ENCODE data around the gene ICAM3. TPM values are rescaled to one million over a fixed set of nuclear protein-coding genes. Genes with fewer than 3 reads are reported as not detected.

The ICAM3 gene
- total and polyA plus RNA-seq, 4 donors: 8.1 to 56.1 (median 18.8) TPM

- ATAC-seq (ENCODE audit: insufficient read depth, low FRiP score) (no peak), DNase-seq (no peak)
- no peaks in the 10 kb centered on the region for H3K4me1 ChIP-seq (ENCODE audit: control insufficient read depth in 5 of 5, insufficient read depth in 5 of 5, low read length in 5 of 5)
- peaks cover 2 to 75% (median 23%) of the 10 kb centered on the region in 4 donors for H3K36me3 ChIP-seq (ENCODE audit: control insufficient read depth in 4 of 4, insufficient read depth in 4 of 4, low read length in 4 of 4)
- 89 to 90% methylated on average over 15 to 16 of the region's 16 CpGs for WGBS, 2 donors
- H3K27ac ChIP-seq (ENCODE audit: low read depth in 1 of 2, low read length in 1 of 2): no peak overlapping the region
- no peaks in the 10 kb centered on the region for H3K27me3 ChIP-seq (ENCODE audit: control insufficient read depth in 3 of 3, insufficient read depth in 3 of 3, low read length in 2 of 3)
- TF ChIP-seq CTCF (IDR thresholded peaks at IDR 0.05; ENCODE audit: control extremely low read depth, extremely low read depth): no peak
- H3K4me3 ChIP-seq: no peak overlapping the region
- peaks cover 0 to 3% (median 0%) of the 10 kb centered on the region in 4 donors for H3K9me3 ChIP-seq (ENCODE audit: control insufficient read depth in 4 of 4, insufficient read depth in 3 of 4, low read length in 3 of 4)
- H3K9ac ChIP-seq (ENCODE audit: insufficient read depth in 1 of 2, low read length in 2 of 2): no peak overlapping the region
These were observed 22.2 kb upstream of the ICAM3 start for GRCh38 chr19:10361569-10362011.

- DNase-seq (no peak), ATAC-seq (ENCODE audit: insufficient read depth, low FRiP score) (no peak)
- Histone ChIP-seq H3K27ac (ENCODE audit: low read depth in 1 of 2, low read length in 1 of 2) (no peak overlapping the region), H3K4me3 (no peak overlapping the region), H3K9me3 (ENCODE audit: control insufficient read depth in 4 of 4, insufficient read depth in 3 of 4, low read length in 3 of 4) (peaks cover 0 to 3% (median 0%) of the 10 kb centered on the region in 4 donors), H3K27me3 (ENCODE audit: control insufficient read depth in 3 of 3, insufficient read depth in 3 of 3, low read length in 2 of 3) (no peaks in the 10 kb centered on the region), H3K4me1 (ENCODE audit: control insufficient read depth in 5 of 5, insufficient read depth in 5 of 5, low read length in 5 of 5) (peaks cover 0 to 12% (median 0%) of the 10 kb centered on the region in 5 donors), H3K36me3 (ENCODE audit: control insufficient read depth in 4 of 4, insufficient read depth in 4 of 4, low read length in 4 of 4) (peaks cover 2 to 65% (median 29%) of the 10 kb centered on the region in 4 donors), H3K9ac (ENCODE audit: insufficient read depth in 1 of 2, low read length in 2 of 2) (no peak overlapping the region)
- no peak for TF ChIP-seq CTCF (IDR thresholded peaks at IDR 0.05; ENCODE audit: control extremely low read depth, extremely low read depth)
- WGBS, 2 donors: 92 to 97% methylated on average over 12 of the region's 12 CpGs
These were observed 17.0 kb upstream of the ICAM3 start for GRCh38 chr19:10356431-10356830.

- H3K9ac ChIP-seq (ENCODE audit: insufficient read depth in 1 of 2, low read length in 2 of 2): no peak overlapping the region
- peak overlapping the region in 1 of 2 donors; percentile 43 for H3K27ac ChIP-seq (ENCODE audit: low read depth in 1 of 2, low read length in 1 of 2)
- ATAC-seq (ENCODE audit: insufficient read depth, low FRiP score) (no peak), DNase-seq (peak; percentile 59 to 78 (median 65))
- no peak for TF ChIP-seq CTCF (IDR thresholded peaks at IDR 0.05; ENCODE audit: control extremely low read depth, extremely low read depth)
- H3K27me3 ChIP-seq (ENCODE audit: control insufficient read depth in 3 of 3, insufficient read depth in 3 of 3, low read length in 2 of 3): no peaks in the 10 kb centered on the region
- H3K36me3 ChIP-seq (ENCODE audit: control insufficient read depth in 4 of 4, insufficient read depth in 4 of 4, low read length in 4 of 4): peaks cover 0 to 56% (median 26%) of the 10 kb centered on the region in 4 donors
- peaks cover 0 to 3% (median 0%) of the 10 kb centered on the region in 4 donors for H3K9me3 ChIP-seq (ENCODE audit: control insufficient read depth in 4 of 4, insufficient read depth in 3 of 4, low read length in 3 of 4)
- no peak overlapping the region for H3K4me3 ChIP-seq
- peaks cover 0 to 12% (median 0%) of the 10 kb centered on the region in 5 donors for H3K4me1 ChIP-seq (ENCODE audit: control insufficient read depth in 5 of 5, insufficient read depth in 5 of 5, low read length in 5 of 5)
- WGBS, 2 donors: 90 to 93% methylated on average over 32 of the region's 32 CpGs
These were observed 14.5 kb upstream of the ICAM3 start for GRCh38 chr19:10353793-10354391.

Measured in lung (tissue), 12 donors.